CD4-positive, alpha-beta T cell treated with Interleukin-17A for 4 hours (primary cell): ENCODE data around the gene GASK1A.

Source experiments
- DNase-seq: peaks from one replicate; pipeline ENCODE4 v3.0.0-alpha.2; 2020; ENCODE audit warnings: mixed read lengths

GASK1A gene

GRCh38 chr3:43014956-43015355, 35.8 kb downstream of the GASK1A start:
- no peak for DNase-seq

GRCh38 chr3:43015572-43015971, 36.5 kb downstream of the GASK1A start:
- DNase-seq, result no peak

- no peak for DNase-seq
Observed at GRCh38 chr3:43015991-43016865, 37.1 kb downstream of the GASK1A start.

GRCh38 chr3:43017004-43017403, 37.9 kb downstream of the GASK1A start:
- no peak for DNase-seq

- no peak for DNase-seq
Observed at GRCh38 chr3:43017593-43018195, 38.6 kb downstream of the GASK1A start.

- no peak for DNase-seq
Observed at GRCh38 chr3:43018246-43018645, 39.1 kb downstream of the GASK1A start.

GRCh38 chr3:43019006-43019809, 40.1 kb downstream of the GASK1A start:
- no peak for DNase-seq

- no peak for DNase-seq
Observed at GRCh38 chr3:43019826-43020225, 40.7 kb downstream of the GASK1A start.

- no peak for DNase-seq
Observed at GRCh38 chr3:43021186-43021585, 42.1 kb downstream of the GASK1A start.

GRCh38 chr3:43022121-43022520, 43.0 kb downstream of the GASK1A start:
- no peak for DNase-seq

- no peak for DNase-seq
Observed at GRCh38 chr3:43023066-43023465, 44.0 kb downstream of the GASK1A start.

- DNase-seq, result no peak
Observed at GRCh38 chr3:43023746-43024145, 44.6 kb downstream of the GASK1A start.

GRCh38 chr3:43024181-43024885, 45.2 kb downstream of the GASK1A start:
- DNase-seq, result peak; percentile 72

GRCh38 chr3:43025423-43025822, 46.3 kb downstream of the GASK1A start:
- DNase-seq, result no peak

GRCh38 chr3:43028001-43028400, 48.9 kb downstream of the GASK1A start:
- no peak for DNase-seq

GRCh38 chr3:43028678-43029490, 49.8 kb downstream of the GASK1A start:
- DNase-seq, result no peak

GRCh38 chr3:43030162-43030935, 51.2 kb downstream of the GASK1A start:
- DNase-seq, result no peak

- DNase-seq, result no peak
Observed at GRCh38 chr3:43031485-43031884, 52.4 kb downstream of the GASK1A start.

- DNase-seq, result no peak
Observed at GRCh38 chr3:43031889-43032545, 52.9 kb downstream of the GASK1A start.
